Endothelial cell of umbilical vein (primary cell): ENCODE measurements around the gene RAB3B. TPM values are rescaled to one million over a fixed set of nuclear protein-coding genes. Genes with fewer than 3 reads are reported as not detected.

Experiments
- BruUV-seq: library from RNA; stranded (reverse); fragments of 400-500 nt; replicated peaks from 2 replicates; lab custom pipeline; 2021; lab: Mats Ljungman, UMichigan
- CTCF ChIA-PET: fragments of 300-600, 350-600 bp; sonication (Branson Sonifier 250); formaldehyde crosslinking; loops from one replicate; lab custom pipeline; 2021; ENCODE audit warnings: antibody characterized with exemption, inconsistent platforms; lab: Charles Lee
- POLR2A ChIA-PET: fragments of 300-600, 350-600 bp; sonication (Branson Sonifier 250); formaldehyde crosslinking; loops from one replicate; lab custom pipeline; 2021; ENCODE audit warnings: antibody characterized with exemption, inconsistent platforms; lab: Charles Lee
- DNase-seq: peaks from one replicate; pipeline ENCODE4 v3.0.0-alpha.2; 2011; ENCODE audit warnings: low read depth, low spot score
- FAIRE-seq: peaks from 2 replicates; lab custom pipeline; 2011; peaks lifted over from hg19 to GRCh38; lab: Jason Lieb, UNC
- H2AFZ ChIP-seq: 2 replicates; pipeline ENCODE4 v1.6.0; 2012; ENCODE audit warnings: low read depth, low read length, control low read depth, inconsistent platforms
- H3K27ac ChIP-seq: 2 replicates; pipeline ENCODE4 v1.5.1; 2011; ENCODE audit warnings: low read depth, mild to moderate bottlenecking, control low read depth, low read length, moderate library complexity; ENCODE audit not compliant: insufficient read depth
- H3K27me3 ChIP-seq, 2 experiments: 2 replicates each; pipeline versions ENCODE4 v1.6.0 to v1.6.1; 2011; ENCODE audit warnings: low read length in 2 of 2, mixed read lengths in 1 of 2; ENCODE audit not compliant: control insufficient read depth in 2 of 2, insufficient read depth in 2 of 2
- H3K36me3 ChIP-seq, 2 experiments: 2 replicates in 1 of 2; 3 replicates in 1 of 2; pipeline ENCODE4 v1.5.1; 2011; ENCODE audit warnings: low read length in 2 of 2, mild to moderate bottlenecking in 1 of 2, moderate library complexity in 1 of 2; ENCODE audit not compliant: control insufficient read depth in 2 of 2, insufficient read depth in 2 of 2; ENCODE audit errors: extremely low read depth in 1 of 2
- H3K4me1 ChIP-seq: 3 replicates; pipeline ENCODE4 v1.5.1; 2011; ENCODE audit warnings: mild to moderate bottlenecking, low read length; ENCODE audit not compliant: control insufficient read depth, insufficient read depth; ENCODE audit errors: extremely low read depth
- H3K4me2 ChIP-seq: 2 replicates; pipeline ENCODE4 v1.6.1; 2011; ENCODE audit warnings: low read length, control low read depth, mixed read lengths; ENCODE audit not compliant: insufficient read depth
- H3K4me3 ChIP-seq, 3 experiments: fragments of 200-600 bp in 1 of 3; sonication (generic), shearing (Covaris generic) in 1 of 3; replicated peaks in 1 of 3; 2 replicates each; pipeline ENCODE4 v1.5.1; 2011 to 2016; ENCODE audit warnings: control low read depth in 3 of 3, low read length in 3 of 3, mild to moderate bottlenecking in 2 of 3, inconsistent platforms in 1 of 3, low read depth in 1 of 3, moderate library complexity in 1 of 3; ENCODE audit not compliant: insufficient read depth in 1 of 3
- H3K79me2 ChIP-seq: 2 replicates; pipeline ENCODE4 v1.6.0; 2012; ENCODE audit warnings: low read length, inconsistent platforms; ENCODE audit not compliant: control insufficient read depth, insufficient read depth
- H3K9ac ChIP-seq: replicated peaks from 2 replicates; pipeline ENCODE3; 2011; ENCODE audit warnings: low read length, control low read depth; ENCODE audit not compliant: insufficient read depth; ENCODE audit errors: extremely low read depth
- H3K9me1 ChIP-seq: replicated peaks from 3 replicates; pipeline ENCODE4 v1.6.0; 2011; ENCODE audit warnings: mild to moderate bottlenecking, low read length; ENCODE audit not compliant: control insufficient read depth, insufficient read depth; ENCODE audit errors: extremely low read depth
- H3K9me3 ChIP-seq: replicated peaks from 2 replicates; pipeline ENCODE4 v1.5.1; 2012; ENCODE audit warnings: low read length, inconsistent platforms; ENCODE audit not compliant: control insufficient read depth, insufficient read depth
- H4K20me1 ChIP-seq: replicated peaks from 2 replicates; pipeline ENCODE3; 2011; ENCODE audit warnings: mild to moderate bottlenecking, low read length; ENCODE audit not compliant: control insufficient read depth, insufficient read depth; ENCODE audit errors: extremely low read depth
- EZH2 ChIP-seq: IDR thresholded peaks from 2 replicates; pipeline ENCODE4 v1.6.1; 2012; ENCODE audit warnings: borderline replicate concordance, low read depth, mild to moderate bottlenecking, moderate library complexity, low read length, inconsistent platforms; ENCODE audit not compliant: severe bottlenecking
- FOS ChIP-seq: IDR thresholded peaks from 2 replicates; pipeline ENCODE4 v1.6.1; 2011; ENCODE audit warnings: mild to moderate bottlenecking, low read length, moderate library complexity, borderline replicate concordance; ENCODE audit not compliant: insufficient read depth
- GATA2 ChIP-seq: IDR thresholded peaks from 2 replicates; pipeline ENCODE4 v1.7.0; 2011; ENCODE audit warnings: low read depth, mild to moderate bottlenecking, moderate library complexity, mixed read lengths, low read length; ENCODE audit not compliant: insufficient read length, insufficient read depth
- JUN ChIP-seq: IDR thresholded peaks from 2 replicates; pipeline ENCODE4 v1.6.1; 2011; ENCODE audit warnings: borderline replicate concordance, low read depth; ENCODE audit not compliant: insufficient read length, insufficient read depth
- MAX ChIP-seq: IDR thresholded peaks from 2 replicates; pipeline ENCODE4 v1.6.1; 2011; ENCODE audit not compliant: insufficient read depth, insufficient read length
- MYC ChIP-seq: IDR thresholded peaks from one replicate; pipeline ENCODE4 v1.6.1; 2011; ENCODE audit warnings: mild to moderate bottlenecking, low read depth, low read length
- POLR2A ChIP-seq: IDR thresholded peaks from 2 replicates; pipeline ENCODE4 v1.6.1; 2012; ENCODE audit warnings: low read depth, mild to moderate bottlenecking, control low read depth, low read length
- POLR2AphosphoS5 ChIP-seq: IDR thresholded peaks from 2 replicates; pipeline ENCODE4 v1.6.1; 2012; ENCODE audit warnings: low read depth, mild to moderate bottlenecking, control low read depth, low read length, moderate library complexity; ENCODE audit not compliant: insufficient read depth
- dilution Hi-C: fragments of 300-500 bp; cut with MboI; formaldehyde crosslinking; loops from one replicate; pipeline ENCODE4 v1.15.0; 2019; ENCODE audit warnings: low sequenced_read_pairs; ENCODE audit not compliant: extremely low pct_ligation_motif_present
- intact Hi-C: fragments of 100-400 bp; cut with micrococcal nuclease; formaldehyde crosslinking; loops from one replicate; pipeline ENCODE4 v1.10.0; 2022
- polyA plus RNA-seq, 4 experiments: library from polyadenylated mRNA; depleted of rRNA in 3 of 4; stranded (reverse) in 3 of 4; unstranded in 1 of 4; fragments of >200 nt; gene quantifications; 2 replicates each; pipeline versions ENCODE4 v1.2.1 to v1.2.3, GENCODE V29; 2011 to 2012; ENCODE audit warnings: missing spikeins in 1 of 4
- total RNA-seq: library from RNA; stranded (reverse); gene quantifications from 2 replicates; pipeline ENCODE4 v1.2.3, GENCODE V29; 2021
- TF ChIP-seq, protein P1 (sequence below), 2 donors: IDR thresholded peaks; 1 replicate in 1 of 2; 2 replicates in 1 of 2; pipeline ENCODE4 v1.5.1; 2011; ENCODE audit warnings: low read length in 2 of 2, mild to moderate bottlenecking in 2 of 2, moderate library complexity in 2 of 2, control low read depth in 1 of 2, inconsistent platforms in 1 of 2, low read depth in 1 of 2; ENCODE audit not compliant: insufficient read depth in 1 of 2; ENCODE audit errors: extremely low read depth in 1 of 2

Gene RAB3B
- total and polyA plus RNA-seq, 2 donors (not counting 3 experiments of a cell fraction or from before 2014, with no cell fraction given) = 4.1 to 10.4 TPM

DNA sequence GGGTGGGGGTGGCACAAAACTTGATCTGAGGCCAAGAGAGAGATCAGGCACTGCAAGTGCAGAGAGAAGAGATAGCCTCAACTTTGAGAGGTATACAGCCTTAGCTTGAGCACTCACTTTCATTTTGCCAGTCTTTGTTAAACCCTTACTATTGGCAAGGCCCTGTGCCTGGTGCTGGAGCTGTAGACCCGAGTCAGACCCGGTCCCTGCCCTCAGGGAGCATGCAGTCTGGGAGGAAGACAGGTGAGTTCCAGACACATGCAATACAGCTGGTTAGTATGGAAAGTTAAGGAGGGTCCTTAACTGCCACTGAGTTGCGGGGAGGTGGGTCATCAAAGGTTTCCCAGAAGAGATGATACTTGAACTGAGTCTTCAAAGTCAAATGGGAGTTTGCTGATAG, 31.7 kb downstream of the RAB3B start:
- Histone ChIP-seq H3K79me2 (no peaks in the 10 kb centered on the region), H3K9ac (no peak overlapping the region), H3K27ac (no peak overlapping the region), H3K9me1 (no peaks in the 10 kb centered on the region), H2AFZ (no peak overlapping the region), H3K27me3 (no peaks in the 10 kb centered on the region), H3K9me3 (no peaks in the 10 kb centered on the region), H3K4me2 (no peak overlapping the region), H4K20me1 (no peaks in the 10 kb centered on the region), H3K4me3 (no peak overlapping the region), H3K4me1 (peaks cover 23% of the 10 kb centered on the region), H3K36me3 (no peaks in the 10 kb centered on the region)
- POLR2A ChIA-PET = no interaction called here
- intact Hi-C loops = no loop called here
- BruUV-seq = no TSS peak
- no peak for DNase-seq
- no peak for FAIRE-seq
- CTCF ChIA-PET = no interaction called here
- TF ChIP-seq JUN (no peak), POLR2AphosphoS5 (no peak), EZH2 (no peak), MAX (no peak), FOS (no peak), MYC (no peak), POLR2A (no peak), GATA2 (no peak)
- TF ChIP-seq, protein P1, sequence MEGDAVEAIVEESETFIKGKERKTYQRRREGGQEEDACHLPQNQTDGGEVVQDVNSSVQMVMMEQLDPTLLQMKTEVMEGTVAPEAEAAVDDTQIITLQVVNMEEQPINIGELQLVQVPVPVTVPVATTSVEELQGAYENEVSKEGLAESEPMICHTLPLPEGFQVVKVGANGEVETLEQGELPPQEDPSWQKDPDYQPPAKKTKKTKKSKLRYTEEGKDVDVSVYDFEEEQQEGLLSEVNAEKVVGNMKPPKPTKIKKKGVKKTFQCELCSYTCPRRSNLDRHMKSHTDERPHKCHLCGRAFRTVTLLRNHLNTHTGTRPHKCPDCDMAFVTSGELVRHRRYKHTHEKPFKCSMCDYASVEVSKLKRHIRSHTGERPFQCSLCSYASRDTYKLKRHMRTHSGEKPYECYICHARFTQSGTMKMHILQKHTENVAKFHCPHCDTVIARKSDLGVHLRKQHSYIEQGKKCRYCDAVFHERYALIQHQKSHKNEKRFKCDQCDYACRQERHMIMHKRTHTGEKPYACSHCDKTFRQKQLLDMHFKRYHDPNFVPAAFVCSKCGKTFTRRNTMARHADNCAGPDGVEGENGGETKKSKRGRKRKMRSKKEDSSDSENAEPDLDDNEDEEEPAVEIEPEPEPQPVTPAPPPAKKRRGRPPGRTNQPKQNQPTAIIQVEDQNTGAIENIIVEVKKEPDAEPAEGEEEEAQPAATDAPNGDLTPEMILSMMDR (IDR thresholded peaks at IDR 0.05; ENCODE audit: extremely low read depth in 1 of 2, insufficient read depth in 1 of 2, low read depth in 1 of 2, low read length in 2 of 2) = no peak
- dilution Hi-C loops = no loop called here
